Thyroid gland (tissue), 4 donors: ENCODE data around the gene SPTLC2. TPM values are rescaled to one million over a fixed set of nuclear protein-coding genes. Genes with fewer than 3 reads are reported as not detected.
A peak's percentile ranks its signal among the peaks of the same experiment; 100 is the strongest.
"Not testable (repeated sequence)": the region's sequence is repeated elsewhere in the genome, so short reads cannot be mapped to it uniquely, and the experiment has no call there.

ENCODE experiments used
- DNase-seq, 2 donors: peaks; one replicate each; pipeline ENCODE4 v3.0.0-alpha.2; 2019
- H3K27ac ChIP-seq, 3 donors: fragments of 200-600 bp; sonication (generic); 1 replicate in 2 of 3; 2 replicates in 1 of 3; pipeline ENCODE4 v1.5.1; 2016 to 2019; ENCODE audit warnings: mild to moderate bottlenecking in 1 of 3, moderate library complexity in 1 of 3
- H3K27me3 ChIP-seq: fragments of 200-600 bp; sonication (generic); one replicate; pipeline ENCODE4 v1.5.1; 2019
- H3K36me3 ChIP-seq, 2 donors: fragments of 200-600 bp; sonication (generic); one replicate each; pipeline ENCODE4 v1.5.1; 2016 to 2019
- H3K4me1 ChIP-seq, 2 donors: fragments of 200-600 bp; sonication (generic); one replicate each; pipeline ENCODE4 v1.5.1; 2017 to 2019
- H3K4me3 ChIP-seq, 3 donors: fragments of 200-600 bp; sonication (generic); replicated peaks in 1 of 3; 1 replicate in 2 of 3; 2 replicates in 1 of 3; pipeline ENCODE4 v1.5.1; 2016; ENCODE audit warnings: mild to moderate bottlenecking in 1 of 3
- H3K9me3 ChIP-seq: fragments of 200-600 bp; sonication (generic); one replicate; pipeline ENCODE4 v1.5.1; 2017
- CTCF ChIP-seq, 6 experiments: fragments of 200-600 bp in 3 of 6; fragments of 450-650 bp in 3 of 6; sonication (generic) in 3 of 6; IDR thresholded peaks; one replicate each; pipeline ENCODE4 v1.5.1; 2016 to 2019; ENCODE audit warnings: antibody characterized with exemption in 6 of 6, mild to moderate bottlenecking in 2 of 6, inconsistent platforms in 1 of 6, moderate library complexity in 1 of 6
- POLR2A ChIP-seq, 2 donors: fragments of 450-650 bp; IDR thresholded peaks; one replicate each; pipeline ENCODE4 v1.6.1; 2017; ENCODE audit warnings: antibody characterized with exemption in 2 of 2, mild to moderate bottlenecking in 2 of 2, moderate library complexity in 1 of 2
- WGBS, 2 donors: methylation state at CpG; one replicate each; pipeline ENCODE4 v1.1.5; 2017; 5-methylcytosine and 5-hydroxymethylcytosine counted together
- intact Hi-C: fragments of 100-400 bp; cut with DNase I; formaldehyde crosslinking; loops from one replicate; pipeline ENCODE4 v1.15.1; 2023
- total RNA-seq, 4 donors: library from RNA; depleted of rRNA; stranded (reverse); fragments of >200 nt; gene quantifications; one replicate each; pipeline ENCODE4 v1.2.3, GENCODE V29; 2016

Gene SPTLC2
- 10 to 100 TPM; 25.6 to 32.2 (median 29.0) TPM for total RNA-seq

GRCh38 chr14:77616454-77617229 lies at the start of gene SPTLC2:
Gene SPTLC2, minus strand, starts transcription at chr14:77616637. Its CDS starts 58 bp downstream, at chr14:77616579.
- TF ChIP-seq CTCF (IDR thresholded peaks at IDR 0.05) (no peak), POLR2A (IDR thresholded peaks at IDR 0.05) (peak; percentile 11 to 86)
- H3K9me3 ChIP-seq, result no peaks in the 10 kb centered on the region
- no peaks in the 10 kb centered on the region for H3K27me3 ChIP-seq
- H3K4me3 ChIP-seq, result peak within 1 kb of the TSS; percentile 60 to 73 (median 69)
- peaks cover 5 to 7% of the 10 kb centered on the region in 2 donors for H3K4me1 ChIP-seq
- peak within 1 kb of the TSS; percentile 31 to 72 (median 67) for H3K27ac ChIP-seq
- intact Hi-C loops, result no loop called here
- no peaks in the 10 kb centered on the region for H3K36me3 ChIP-seq
- peak; percentile 100 for DNase-seq
- WGBS, 2 donors, result 1 to 2% methylated on average over 16 of the region's 58 CpGs

- Histone ChIP-seq H3K4me3 (no peak overlapping the region), H3K27ac (no peak overlapping the region), H3K36me3 (no peaks in the 10 kb centered on the region), H3K9me3 (no peaks in the 10 kb centered on the region), H3K27me3 (no peaks in the 10 kb centered on the region), H3K4me1 (peaks cover 7 to 20% of the 10 kb centered on the region in 2 donors)
- DNase-seq, result no peak
- TF ChIP-seq POLR2A (IDR thresholded peaks at IDR 0.05) (no peak), CTCF (IDR thresholded peaks at IDR 0.05) (no peak)
- WGBS, 2 donors, result 80% methylated on average over 6 of the region's 6 CpGs
- intact Hi-C loops, result no loop called here
Measured at GRCh38 chr14:77663293-77663692, 46.9 kb upstream of the SPTLC2 start.

GRCh38 chr14:77661562-77661961 lies 45.1 kb upstream of the SPTLC2 start:
- intact Hi-C loops, H3K27me3 ChIP-seq, DNase-seq, H3K27ac ChIP-seq, H3K9me3 ChIP-seq, H3K4me3 ChIP-seq, H3K36me3 ChIP-seq: not testable (repeated sequence)
- 62 to 73% methylated on average over 7 of the region's 9 CpGs for WGBS, 2 donors
- peaks cover 7 to 20% of the 10 kb centered on the region in 2 donors for H3K4me1 ChIP-seq

- Histone ChIP-seq H3K9me3 (no peaks in the 10 kb centered on the region), H3K27ac (peak overlapping the region; percentile 15 to 57 (median 53)), H3K36me3 (no peaks in the 10 kb centered on the region), H3K4me3 (no peak overlapping the region), H3K4me1 (peaks cover 7 to 20% of the 10 kb centered on the region in 2 donors), H3K27me3 (no peaks in the 10 kb centered on the region)
- WGBS, 2 donors, result 28 to 38% methylated on average over 7 of the region's 7 CpGs
- DNase-seq, result peak; percentile 50 to 60
- intact Hi-C loops, result no loop called here
- TF ChIP-seq CTCF (IDR thresholded peaks at IDR 0.05) (no peak), POLR2A (IDR thresholded peaks at IDR 0.05) (no peak)
Measured at GRCh38 chr14:77660754-77661153, 44.3 kb upstream of the SPTLC2 start.

GRCh38 chr14:77659831-77660230 lies 43.4 kb upstream of the SPTLC2 start:
- no peak for DNase-seq
- 88% methylated on average over 2 of the region's 2 CpGs for WGBS, 2 donors
- H3K27me3 ChIP-seq, result no peaks in the 10 kb centered on the region

More at GRCh38 chr14:77659831-77660230, 43.4 kb upstream of the SPTLC2 start:
- no peaks in the 10 kb centered on the region for H3K9me3 ChIP-seq
- no peak for TF ChIP-seq CTCF (IDR thresholded peaks at IDR 0.05)
- no peak for TF ChIP-seq POLR2A (IDR thresholded peaks at IDR 0.05)
- H3K4me3 ChIP-seq, result no peak overlapping the region
- intact Hi-C loops, result loop anchor here (10.0 kb wide), 1 partner anchor 905 kb away; no protein-coding TSS in a partner anchor
- peak overlapping the region in 1 of 3 donors; percentile 53 for H3K27ac ChIP-seq
- H3K36me3 ChIP-seq, result no peaks in the 10 kb centered on the region
- peaks cover 7 to 20% of the 10 kb centered on the region in 2 donors for H3K4me1 ChIP-seq
